ENCODE results near the gene HMGCS2. TPM values are rescaled to one million over a fixed set of nuclear protein-coding genes. Genes with fewer than 3 reads are reported as not detected.

HMGCS2 gene
- polyA plus RNA-seq, 2 of the 4 experiments (the other 2 are of a cell fraction): not detected

- TF ChIP-seq NPAS2 (CRISPR knock-in tag; IDR thresholded peaks at IDR 0.05; ENCODE audit: borderline replicate concordance) (no peak), FOSL2 (IDR thresholded peaks at IDR 0.05) (no peak), FOSL2 (CRISPR knock-in tag; IDR thresholded peaks at IDR 0.05) (no peak), CBX8 (IDR thresholded peaks at IDR 0.05) (no peak), USF2 (IDR thresholded peaks at IDR 0.05) (no peak), MAFK (IDR thresholded peaks at IDR 0.05; ENCODE audit: partially characterized antibody) (no peak), SREBF2 (IDR thresholded peaks at IDR 0.05) (no peak), SMC3 (IDR thresholded peaks at IDR 0.05) (no peak), ELK1 (IDR thresholded peaks at IDR 0.05; ENCODE audit: low read depth, low read length) (no peak), ESRRA (IDR thresholded peaks at IDR 0.05; ENCODE audit: borderline replicate concordance, low read length) (no peak)
- H3K27ac ChIP-seq: no peak overlapping the region
- H3K9me3 ChIP-seq: no peaks in the 10 kb centered on the region
- H3K4me2 ChIP-seq: no peak overlapping the region
- ChIA-PET CTCF (interaction anchor here (2.2 kb wide), 1 partner anchor 12 kb away, joined by 9 read pairs; no protein-coding TSS in a partner anchor), POLR2A (no interaction called here)
- H3K4me1 ChIP-seq: no peaks in the 10 kb centered on the region
- no peak overlapping the region for H3K4me3 ChIP-seq
- WGBS (ENCODE audit: missing lambda C conversion rate): 20% methylated on average over 1 of the region's 1 CpG
- DNase-seq (ENCODE audit: low read depth in 1 of 2, low spot score in 1 of 2) (no peak), ATAC-seq (no peak), FAIRE-seq (no peak)
Observed at GRCh38 chr1:119797162-119797561, 28.5 kb upstream of the HMGCS2 start.

- Histone ChIP-seq H3K9me3 (no peaks in the 10 kb centered on the region), H3K4me3 (no peak overlapping the region), H3K27ac (no peak overlapping the region), H3K4me2 (no peak overlapping the region), H3K4me1 (no peaks in the 10 kb centered on the region)
- no peak for TF ChIP-seq MYC (IDR thresholded peaks at IDR 0.05; ENCODE audit: borderline replicate concordance, low read length)
- no peak for TF ChIP-seq HES2 (IDR thresholded peaks at IDR 0.05)
- TF ChIP-seq HMGXB4 (CRISPR knock-in tag; IDR thresholded peaks at IDR 0.05; ENCODE audit: borderline replicate concordance): no peak
- TF ChIP-seq EHMT2 (IDR thresholded peaks at IDR 0.05; ENCODE audit: low read depth): no peak
- no peak for TF ChIP-seq NFE2L2 (conservative IDR thresholded peaks at IDR 0.05; ENCODE audit: low read length)
- no peak for TF ChIP-seq REST (IDR thresholded peaks at IDR 0.05)
- TF ChIP-seq CBX8 (IDR thresholded peaks at IDR 0.05): no peak
- TF ChIP-seq RFX5 (IDR thresholded peaks at IDR 0.05): no peak
- TF ChIP-seq FOXS1 (CRISPR knock-in tag; IDR thresholded peaks at IDR 0.05): no peak
- POLR2A ChIA-PET: no interaction called here
- DNase-seq (ENCODE audit: low read depth in 1 of 2, low spot score in 1 of 2) (no peak), ATAC-seq (no peak), FAIRE-seq (no peak)
- 69% methylated on average over 9 of the region's 9 CpGs for WGBS (ENCODE audit: missing lambda C conversion rate)
- CTCF ChIA-PET: interaction anchor here (1.1 to 2.2 kb wide), 3 partner anchors 13 to 27 kb away, joined by 3 to 9 read pairs (median 6); no protein-coding TSS in a partner anchor
Observed at GRCh38 chr1:119795261-119796200, 26.8 kb upstream of the HMGCS2 start.

All from A549 (cell line).